Activated naive CD8-positive, alpha-beta T cell treated with anti-CD3 and anti-CD28 coated beads for 36 hours (primary cell): ENCODE results near the gene NETO2. TPM values are rescaled to one million over a fixed set of nuclear protein-coding genes. Genes with fewer than 3 reads are reported as not detected.
A peak's percentile ranks its signal among the peaks of the same experiment; 100 is the strongest.
"Not testable (repeated sequence)": the region's sequence is repeated elsewhere in the genome, so short reads cannot be mapped to it uniquely, and the experiment has no call there.

Experiments
- DNase-seq: peaks from one replicate; pipeline ENCODE4 v3.0.0; 2021
- H3K27ac Mint-ChIP-seq: one replicate; pipeline ENCODE4 v1.8.0; 2022; ENCODE audit warnings: mild to moderate bottlenecking, moderate library complexity, mixed read lengths
- H3K27me3 Mint-ChIP-seq: one replicate; pipeline ENCODE4 v1.8.0; 2022; ENCODE audit warnings: mild to moderate bottlenecking, mixed read lengths
- H3K36me3 Mint-ChIP-seq: one replicate; pipeline ENCODE4 v1.8.0; 2021; ENCODE audit warnings: mild to moderate bottlenecking, mixed read lengths
- H3K4me1 Mint-ChIP-seq: one replicate; pipeline ENCODE4 v1.8.0; 2021; ENCODE audit warnings: mixed read lengths
- H3K4me3 Mint-ChIP-seq: one replicate; pipeline ENCODE4 v1.8.0; 2022; ENCODE audit warnings: mild to moderate bottlenecking, moderate library complexity, mixed read lengths
- H3K9me3 Mint-ChIP-seq: one replicate; pipeline ENCODE4 v1.8.0; 2022; ENCODE audit warnings: mixed read lengths
- total RNA-seq, 2 experiments: library from RNA; stranded (reverse); gene quantifications; one replicate each; pipeline ENCODE4 v1.2.3, GENCODE V29; 2021

NETO2 gene
- 1 to 10 TPM; 5.0 to 6.2 TPM for total RNA-seq

GRCh38 chr16:47143677-47144558 lies at the start of gene NETO2:
NETO2 (minus strand) TSS chr16:47143945; CDS start chr16:47143612, 333 bp downstream.
- Mint-ChIP-seq H3K4me3 (peak within 1 kb of the TSS; percentile 76), H3K27ac (no peak within 1 kb of the TSS), H3K4me1 (peaks cover 17% of the 10 kb centered on the region), H3K27me3 (peaks cover 50% of the 10 kb centered on the region), H3K9me3 (no peaks in the 10 kb centered on the region), H3K36me3 (peaks cover 5% of the 10 kb centered on the region)
- DNase-seq: peak; percentile 75

- H3K9me3 Mint-ChIP-seq: peaks cover 8% of the 10 kb centered on the region
- no peaks in the 10 kb centered on the region for H3K4me1 Mint-ChIP-seq
- H3K36me3 Mint-ChIP-seq: peaks cover 29% of the 10 kb centered on the region
- no peak overlapping the region for H3K4me3 Mint-ChIP-seq
- no peaks in the 10 kb centered on the region for H3K27me3 Mint-ChIP-seq
- no peak overlapping the region for H3K27ac Mint-ChIP-seq
- no peak for DNase-seq
Observed at GRCh38 chr16:47182318-47182717, 38.6 kb upstream of the NETO2 start.

- H3K27ac Mint-ChIP-seq, H3K4me3 Mint-ChIP-seq, DNase-seq, H3K27me3 Mint-ChIP-seq, H3K9me3 Mint-ChIP-seq, H3K4me1 Mint-ChIP-seq: not testable (repeated sequence)
- peaks cover 29% of the 10 kb centered on the region for H3K36me3 Mint-ChIP-seq
Observed at GRCh38 chr16:47181066-47181465, 37.3 kb upstream of the NETO2 start.

- H3K27me3 Mint-ChIP-seq: no peaks in the 10 kb centered on the region
- H3K36me3 Mint-ChIP-seq: peaks cover 27% of the 10 kb centered on the region
- peaks cover 8% of the 10 kb centered on the region for H3K9me3 Mint-ChIP-seq
- H3K4me3 Mint-ChIP-seq: no peak overlapping the region
- H3K27ac Mint-ChIP-seq: no peak overlapping the region
- DNase-seq: no peak
- H3K4me1 Mint-ChIP-seq: no peaks in the 10 kb centered on the region
Observed at GRCh38 chr16:47180073-47180472, 36.3 kb upstream of the NETO2 start.

- Mint-ChIP-seq H3K9me3 (no peaks in the 10 kb centered on the region), H3K4me3 (no peak overlapping the region), H3K36me3 (peaks cover 7% of the 10 kb centered on the region), H3K27ac (no peak overlapping the region), H3K4me1 (no peaks in the 10 kb centered on the region), H3K27me3 (no peaks in the 10 kb centered on the region)
- DNase-seq: no peak
Observed at GRCh38 chr16:47175152-47175551, 31.4 kb upstream of the NETO2 start.

- Mint-ChIP-seq H3K4me1 (no peaks in the 10 kb centered on the region), H3K36me3 (peaks cover 12% of the 10 kb centered on the region), H3K4me3 (no peak overlapping the region), H3K27ac (no peak overlapping the region), H3K9me3 (no peaks in the 10 kb centered on the region), H3K27me3 (no peaks in the 10 kb centered on the region)
- DNase-seq: no peak
Observed at GRCh38 chr16:47162670-47163420, 19.1 kb upstream of the NETO2 start.

GRCh38 chr16:47161464-47161863 lies 17.7 kb upstream of the NETO2 start:
- no peak overlapping the region for H3K4me3 Mint-ChIP-seq
- peaks cover 19% of the 10 kb centered on the region for H3K36me3 Mint-ChIP-seq
- H3K9me3 Mint-ChIP-seq: peaks cover 1% of the 10 kb centered on the region
- H3K27me3 Mint-ChIP-seq: no peaks in the 10 kb centered on the region
- DNase-seq: no peak
- H3K4me1 Mint-ChIP-seq: no peaks in the 10 kb centered on the region
- H3K27ac Mint-ChIP-seq: no peak overlapping the region

- peaks cover 26% of the 10 kb centered on the region for H3K36me3 Mint-ChIP-seq
- H3K4me1 Mint-ChIP-seq: no peaks in the 10 kb centered on the region
- no peak overlapping the region for H3K27ac Mint-ChIP-seq
- H3K27me3 Mint-ChIP-seq: no peaks in the 10 kb centered on the region
- H3K9me3 Mint-ChIP-seq: peaks cover 2% of the 10 kb centered on the region
- H3K4me3 Mint-ChIP-seq: no peak overlapping the region
- DNase-seq: no peak
Observed at GRCh38 chr16:47160422-47160821, 16.7 kb upstream of the NETO2 start.

- no peak for DNase-seq
- Mint-ChIP-seq H3K27ac (no peak overlapping the region), H3K9me3 (peaks cover 2% of the 10 kb centered on the region), H3K4me1 (no peaks in the 10 kb centered on the region), H3K27me3 (no peaks in the 10 kb centered on the region), H3K4me3 (no peak overlapping the region), H3K36me3 (peaks cover 27% of the 10 kb centered on the region)
Observed at GRCh38 chr16:47158992-47159391, 15.2 kb upstream of the NETO2 start.

- no peak overlapping the region for H3K4me3 Mint-ChIP-seq
- peaks cover 48% of the 10 kb centered on the region for H3K36me3 Mint-ChIP-seq
- no peaks in the 10 kb centered on the region for H3K4me1 Mint-ChIP-seq
- H3K9me3 Mint-ChIP-seq: peaks cover 17% of the 10 kb centered on the region
- H3K27ac Mint-ChIP-seq: no peak overlapping the region
- DNase-seq: no peak
- no peaks in the 10 kb centered on the region for H3K27me3 Mint-ChIP-seq
Observed at GRCh38 chr16:47156680-47157215, 13.0 kb upstream of the NETO2 start.

- H3K36me3 Mint-ChIP-seq: peaks cover 40% of the 10 kb centered on the region
- not testable (repeated sequence) for H3K27me3 Mint-ChIP-seq, H3K4me1 Mint-ChIP-seq, H3K27ac Mint-ChIP-seq, H3K4me3 Mint-ChIP-seq, DNase-seq
- H3K9me3 Mint-ChIP-seq: peaks cover 31% of the 10 kb centered on the region
Observed at GRCh38 chr16:47152501-47152900, 8.8 kb upstream of the NETO2 start.

GRCh38 chr16:47150067-47150466 lies 6.3 kb upstream of the NETO2 start:
- peaks cover 26% of the 10 kb centered on the region for H3K36me3 Mint-ChIP-seq
- H3K9me3 Mint-ChIP-seq: peaks cover 28% of the 10 kb centered on the region
- no peak for DNase-seq
- H3K27me3 Mint-ChIP-seq: peaks cover 13% of the 10 kb centered on the region
- no peak overlapping the region for H3K4me3 Mint-ChIP-seq
- H3K27ac Mint-ChIP-seq: no peak overlapping the region
- no peaks in the 10 kb centered on the region for H3K4me1 Mint-ChIP-seq

GRCh38 chr16:47144559-47144877 lies 773 bp upstream of the NETO2 start:
- Mint-ChIP-seq H3K9me3 (no peaks in the 10 kb centered on the region), H3K27me3 (peaks cover 46% of the 10 kb centered on the region), H3K4me3 (peak overlapping the region; percentile 76)

GRCh38 chr16:47142821-47143676 lies 696 bp downstream of the NETO2 start:
- peak; percentile 74 for DNase-seq
- Mint-ChIP-seq H3K27me3 (peaks cover 50% of the 10 kb centered on the region), H3K9me3 (no peaks in the 10 kb centered on the region), H3K4me1 (peaks cover 21% of the 10 kb centered on the region), H3K4me3 (peak overlapping the region; percentile 83), H3K36me3 (peaks cover 5% of the 10 kb centered on the region), H3K27ac (no peak overlapping the region)

More at GRCh38 chr16:47144559-47144877, 773 bp upstream of the NETO2 start:
- DNase-seq: no peak
- peaks cover 16% of the 10 kb centered on the region for H3K4me1 Mint-ChIP-seq
- H3K27ac Mint-ChIP-seq: no peak overlapping the region
- peaks cover 5% of the 10 kb centered on the region for H3K36me3 Mint-ChIP-seq

GRCh38 chr16:47142486-47142820 lies 1.3 kb downstream of the NETO2 start:
- peaks cover 50% of the 10 kb centered on the region for H3K27me3 Mint-ChIP-seq
- DNase-seq: no peak
- H3K4me3 Mint-ChIP-seq: peak overlapping the region; percentile 83
- H3K36me3 Mint-ChIP-seq: peaks cover 5% of the 10 kb centered on the region
- no peaks in the 10 kb centered on the region for H3K9me3 Mint-ChIP-seq
- H3K4me1 Mint-ChIP-seq: peaks cover 21% of the 10 kb centered on the region
- no peak overlapping the region for H3K27ac Mint-ChIP-seq
